SH-SY5Y (cell line): ENCODE data around the gene ANXA11.

Experiments used
- GATA2 ChIP-seq: IDR thresholded peaks from 2 replicates; pipeline ENCODE4 v1.6.1; 2011; ENCODE audit warnings: mild to moderate bottlenecking, low read depth, low read length
- GATA3 ChIP-seq: IDR thresholded peaks from 2 replicates; pipeline ENCODE4 v1.6.1; 2011; ENCODE audit warnings: low read depth, mild to moderate bottlenecking, low read length, moderate library complexity

DNA sequence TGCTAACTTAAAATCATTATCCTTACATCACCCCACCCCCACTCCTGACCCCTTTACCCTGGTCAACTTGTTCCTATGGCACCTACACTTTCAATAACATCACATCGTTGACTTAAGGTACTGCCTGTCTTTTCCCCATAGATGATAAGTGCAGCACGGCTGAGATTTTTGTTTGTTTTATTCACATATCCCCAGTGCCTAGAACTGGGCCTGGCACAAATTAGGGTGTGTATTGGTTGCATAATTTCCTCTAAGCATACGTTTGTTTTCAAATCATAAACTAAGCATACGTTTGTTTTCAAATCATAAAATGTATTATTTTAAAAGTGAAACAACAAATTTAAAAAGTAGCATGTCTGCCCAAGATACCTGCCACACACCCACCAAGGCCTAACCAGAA is 35.3 kb downstream of the ANXA11 start:
- TF ChIP-seq GATA3 (no peak), GATA2 (no peak)
